Measurements from ENCODE around the gene SLITRK1. TPM values are rescaled to one million over a fixed set of nuclear protein-coding genes. Genes with fewer than 3 reads are reported as not detected.
A peak's percentile ranks its signal among the peaks of the same experiment; 100 is the strongest.

Gene SLITRK1
- total RNA-seq, 1 experiment from 2014 or later: not detected

GRCh38 chr13:83839146-83839545 is 43.1 kb downstream of the SLITRK1 start:
- no peak for ATAC-seq
- H4K20me1 ChIP-seq (ENCODE audit: low read length): no peaks in the 10 kb centered on the region
- H3K4me1 ChIP-seq (ENCODE audit: insufficient read depth, low read length): no peaks in the 10 kb centered on the region
- H3K4me3 ChIP-seq (ENCODE audit: low read length): no peak overlapping the region
- no peak overlapping the region for H3K9ac ChIP-seq (ENCODE audit: low read length)
- no peak overlapping the region for H2AFZ ChIP-seq (ENCODE audit: low read length)
- no peaks in the 10 kb centered on the region for H3K27me3 ChIP-seq (ENCODE audit: low read length)
- DNase-seq: no peak
- no peaks in the 10 kb centered on the region for H3F3A ChIP-seq (ENCODE audit: low read length, unreplicated experiment)
- TF ChIP-seq EZH2phosphoT487 (IDR thresholded peaks at IDR 0.05; ENCODE audit: borderline replicate concordance, low read length) (no peak), EZH2 (IDR thresholded peaks at IDR 0.05; ENCODE audit: low read length, unreplicated experiment) (no peak), CTCF (conservative IDR thresholded peaks at IDR 0.05; ENCODE audit: low read depth, low read length) (no peak)
- no peaks in the 10 kb centered on the region for H3K79me2 ChIP-seq (ENCODE audit: low read length)
- no peaks in the 10 kb centered on the region for H3K9me3 ChIP-seq (ENCODE audit: low read length)
- CTCF ChIA-PET: no interaction called here
- POLR2A ChIA-PET (ENCODE audit: unreplicated experiment): no interaction called here
- no TSS peak for BruUV-seq (replicated peaks)
- no peaks in the 10 kb centered on the region for H3K36me3 ChIP-seq (ENCODE audit: low read depth, low read length)
- H3K27ac ChIP-seq (ENCODE audit: low read length): no peak overlapping the region
- H3K4me2 ChIP-seq (ENCODE audit: low read length): no peak overlapping the region
- H3K9me2 ChIP-seq (replicated peaks; ENCODE audit: low read length): no peaks in the 10 kb centered on the region
- intact Hi-C loops (cut with micrococcal nuclease): no loop called here

GRCh38 chr13:83831796-83832195 is 50.5 kb downstream of the SLITRK1 start:
- Histone ChIP-seq H3K9me3 (ENCODE audit: low read length) (no peaks in the 10 kb centered on the region), H3K9ac (ENCODE audit: low read length) (no peak overlapping the region), H3K27ac (ENCODE audit: low read length) (no peak overlapping the region), H3F3A (ENCODE audit: low read length, unreplicated experiment) (no peaks in the 10 kb centered on the region), H2AFZ (ENCODE audit: low read length) (no peak overlapping the region), H4K20me1 (ENCODE audit: low read length) (no peaks in the 10 kb centered on the region), H3K27me3 (ENCODE audit: low read length) (no peaks in the 10 kb centered on the region), H3K79me2 (ENCODE audit: low read length) (no peaks in the 10 kb centered on the region), H3K4me1 (ENCODE audit: insufficient read depth, low read length) (peaks cover 6% of the 10 kb centered on the region; the same call in 1 of the 2 replicates), H3K36me3 (ENCODE audit: low read depth, low read length) (no peaks in the 10 kb centered on the region), H3K4me3 (ENCODE audit: low read length) (no peak overlapping the region), H3K4me2 (ENCODE audit: low read length) (no peak overlapping the region; the same call in 1 of the 2 replicates), H3K9me2 (replicated peaks; ENCODE audit: low read length) (no peaks in the 10 kb centered on the region)
- ATAC-seq: peak; percentile 13; the same call in 1 of the 2 replicates
- intact Hi-C loops (cut with micrococcal nuclease): no loop called here
- TF ChIP-seq EZH2phosphoT487 (IDR thresholded peaks at IDR 0.05; ENCODE audit: borderline replicate concordance, low read length) (no peak), CTCF (conservative IDR thresholded peaks at IDR 0.05; ENCODE audit: low read depth, low read length) (no peak), EZH2 (IDR thresholded peaks at IDR 0.05; ENCODE audit: low read length, unreplicated experiment) (no peak)
- POLR2A ChIA-PET (ENCODE audit: unreplicated experiment): no interaction called here
- DNase-seq: peak; percentile 47
- CTCF ChIA-PET: interaction anchor here (0.6 kb wide), 1 partner anchor 533 kb away, joined by 3 read pairs; no protein-coding TSS in a partner anchor
- BruUV-seq (replicated peaks): no TSS peak

GRCh38 chr13:83829810-83830209 is 52.5 kb downstream of the SLITRK1 start:
- no peak for TF ChIP-seq CTCF (conservative IDR thresholded peaks at IDR 0.05; ENCODE audit: low read depth, low read length)
- no peak for TF ChIP-seq EZH2 (IDR thresholded peaks at IDR 0.05; ENCODE audit: low read length, unreplicated experiment)
- TF ChIP-seq EZH2phosphoT487 (IDR thresholded peaks at IDR 0.05; ENCODE audit: borderline replicate concordance, low read length): no peak
- Histone ChIP-seq H3K9me2 (replicated peaks; ENCODE audit: low read length) (no peaks in the 10 kb centered on the region), H2AFZ (ENCODE audit: low read length) (no peak overlapping the region), H3K9me3 (ENCODE audit: low read length) (no peaks in the 10 kb centered on the region), H3K36me3 (ENCODE audit: low read depth, low read length) (no peaks in the 10 kb centered on the region), H3F3A (ENCODE audit: low read length, unreplicated experiment) (no peaks in the 10 kb centered on the region), H3K27ac (ENCODE audit: low read length) (no peak overlapping the region), H3K4me3 (ENCODE audit: low read length) (no peak overlapping the region), H3K4me1 (ENCODE audit: insufficient read depth, low read length) (peaks cover 6% of the 10 kb centered on the region; the same call in 1 of the 2 replicates), H3K9ac (ENCODE audit: low read length) (no peak overlapping the region), H3K79me2 (ENCODE audit: low read length) (no peaks in the 10 kb centered on the region), H3K27me3 (ENCODE audit: low read length) (no peaks in the 10 kb centered on the region), H4K20me1 (ENCODE audit: low read length) (no peaks in the 10 kb centered on the region), H3K4me2 (ENCODE audit: low read length) (no peak overlapping the region)
- BruUV-seq (replicated peaks): no TSS peak
- intact Hi-C loops (cut with micrococcal nuclease): no loop called here
- CTCF ChIA-PET: no interaction called here
- POLR2A ChIA-PET (ENCODE audit: unreplicated experiment): no interaction called here
- ATAC-seq (no peak), DNase-seq (no peak)

All from PC-3 (cell line).